ENCODE results near the gene SPTBN1.

GRCh38 chr2:54429054-54429453 lies 27.1 kb upstream of the SPTBN1 start:
- TF ChIP-seq CTCF (IDR thresholded peaks at IDR 0.05) (no peak), POLR2A (IDR thresholded peaks at IDR 0.05) (no peak)

All from uterus (tissue), 2 donors.